IMR-90 (cell line): Measurements from ENCODE around the gene RTN3.

Experiments
- CEBPB ChIP-seq: IDR thresholded peaks from 2 replicates; pipeline ENCODE4 v1.6.1; 2012; ENCODE audit warnings: low read depth, low read length, improper control_type of control experiment
- CTCF ChIP-seq: conservative IDR thresholded peaks from 2 replicates; pipeline ENCODE4 v1.5.1; 2012; ENCODE audit warnings: mild to moderate bottlenecking, low read depth, low read length, improper control_type of control experiment
- MAZ ChIP-seq: IDR thresholded peaks from 2 replicates; pipeline ENCODE4 v1.6.1; 2012; ENCODE audit warnings: low read depth, mild to moderate bottlenecking, low read length, improper control_type of control experiment, moderate library complexity, borderline replicate concordance
- POLR2A ChIP-seq: IDR thresholded peaks from 2 replicates; pipeline ENCODE4 v1.6.1; 2012; ENCODE audit warnings: mild to moderate bottlenecking, low read depth, low read length
- SMC3 ChIP-seq: fragments of 150-350 bp; IDR thresholded peaks from 2 replicates; pipeline ENCODE4 v1.6.1; 2016; ENCODE audit warnings: low read depth, mild to moderate bottlenecking, antibody characterized with exemption, low read length, moderate library complexity
- USF2 ChIP-seq: fragments of 150-350 bp; IDR thresholded peaks from 2 replicates; pipeline ENCODE4 v1.6.1; 2017; ENCODE audit warnings: mild to moderate bottlenecking, antibody characterized with exemption, low read length, low read depth

- TF ChIP-seq CTCF = no peak
- no peak for TF ChIP-seq USF2
- TF ChIP-seq CEBPB = no peak
- no peak for TF ChIP-seq MAZ
- no peak for TF ChIP-seq POLR2A
- no peak for TF ChIP-seq SMC3
Measured at GRCh38 chr11:63660972-63661371, 20.3 kb upstream of the RTN3 start.
